Activated T-helper 2 cell treated with anti-CD3 and anti-CD28 coated beads, Interferon-gamma antibody, Interleukin-2, Interleukin-4, amounts not matched to agents 10 μg/mL and 5 μg/mL and 100 μg/mL, durations not matched to agents 14 hours and 24 hours and 36 hours (primary cell): Measurements from ENCODE around the gene TAS2R38. TPM values are rescaled to one million over a fixed set of nuclear protein-coding genes. Genes with fewer than 3 reads are reported as not detected.

Experiments used
- DNase-seq: peaks from one replicate; pipeline ENCODE4 v3.0.0; 2021; ENCODE audit warnings: low spot score
- H3K27ac Mint-ChIP-seq: one replicate; pipeline ENCODE4 v1.8.0; 2021; ENCODE audit warnings: mixed read lengths
- H3K27me3 Mint-ChIP-seq: one replicate; pipeline ENCODE4 v1.8.0; 2021; ENCODE audit warnings: low read depth, mixed read lengths
- H3K36me3 Mint-ChIP-seq: one replicate; pipeline ENCODE4 v1.8.0; 2021; ENCODE audit warnings: low read depth, mixed read lengths
- H3K4me1 Mint-ChIP-seq: one replicate; pipeline ENCODE4 v1.8.0; 2021; ENCODE audit warnings: low read depth, mixed read lengths
- H3K4me3 Mint-ChIP-seq: one replicate; pipeline ENCODE4 v1.8.0; 2021; ENCODE audit warnings: low read depth, mild to moderate bottlenecking, moderate library complexity, mixed read lengths
- H3K9me3 Mint-ChIP-seq: one replicate; pipeline ENCODE4 v1.8.0; 2021; ENCODE audit warnings: mixed read lengths
- intact Hi-C: fragments of 100-400 bp; cut with micrococcal nuclease; formaldehyde crosslinking; loops from one replicate; pipeline ENCODE4 v1.15.1; 2023
- total RNA-seq: library from RNA; stranded (reverse); gene quantifications from 2 replicates; pipeline ENCODE4 v1.2.3, GENCODE V29; 2022

Gene TAS2R38
- not detected in 2 replicates for total RNA-seq

DNA sequence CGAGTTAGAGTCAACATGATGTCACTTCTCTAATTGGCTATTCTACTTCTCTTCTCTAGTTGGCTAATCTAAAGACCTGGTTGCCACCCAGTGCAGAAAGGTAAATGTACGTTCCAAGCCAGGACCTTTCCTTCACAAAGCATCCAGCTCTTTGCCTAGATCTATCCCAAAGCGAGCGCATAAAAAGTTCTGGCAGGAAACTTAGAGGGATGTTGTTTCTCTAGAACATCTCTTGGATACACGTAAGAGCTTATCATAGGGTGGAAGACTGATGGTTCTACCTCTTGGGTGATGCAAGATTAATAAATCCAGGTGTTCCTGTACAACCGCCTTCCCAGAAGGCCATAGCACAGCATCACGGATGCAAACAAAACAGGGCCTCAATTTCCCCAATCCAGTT lies at the start of gene TAS2R38:
Gene TAS2R38, minus strand, starts transcription at position 101 of the 400 bp plus-strand sequence. Its CDS starts 84 bp downstream, at position 17.
- Mint-ChIP-seq H3K27ac (no peak within 1 kb of the TSS), H3K4me3 (no peak within 1 kb of the TSS), H3K4me1 (peaks cover 7% of the 10 kb centered on the region), H3K27me3 (no peaks in the 10 kb centered on the region), H3K36me3 (no peaks in the 10 kb centered on the region), H3K9me3 (no peaks in the 10 kb centered on the region)
- no peak for DNase-seq
- intact Hi-C loops, result no loop called here

GRCh38 chr7:142018154-142018553 lies 44.6 kb upstream of the TAS2R38 start:
- H3K27ac Mint-ChIP-seq, result no peak overlapping the region
- peaks cover 5% of the 10 kb centered on the region for H3K27me3 Mint-ChIP-seq
- H3K4me1 Mint-ChIP-seq, result no peaks in the 10 kb centered on the region
- intact Hi-C loops, result no loop called here
- no peak overlapping the region for H3K4me3 Mint-ChIP-seq
- DNase-seq, result no peak
- H3K36me3 Mint-ChIP-seq, result no peaks in the 10 kb centered on the region
- no peaks in the 10 kb centered on the region for H3K9me3 Mint-ChIP-seq

- Mint-ChIP-seq H3K36me3 (no peaks in the 10 kb centered on the region), H3K27ac (no peak overlapping the region)
Measured at GRCh38 chr7:142017451-142017850, 43.9 kb upstream of the TAS2R38 start.

DNA sequence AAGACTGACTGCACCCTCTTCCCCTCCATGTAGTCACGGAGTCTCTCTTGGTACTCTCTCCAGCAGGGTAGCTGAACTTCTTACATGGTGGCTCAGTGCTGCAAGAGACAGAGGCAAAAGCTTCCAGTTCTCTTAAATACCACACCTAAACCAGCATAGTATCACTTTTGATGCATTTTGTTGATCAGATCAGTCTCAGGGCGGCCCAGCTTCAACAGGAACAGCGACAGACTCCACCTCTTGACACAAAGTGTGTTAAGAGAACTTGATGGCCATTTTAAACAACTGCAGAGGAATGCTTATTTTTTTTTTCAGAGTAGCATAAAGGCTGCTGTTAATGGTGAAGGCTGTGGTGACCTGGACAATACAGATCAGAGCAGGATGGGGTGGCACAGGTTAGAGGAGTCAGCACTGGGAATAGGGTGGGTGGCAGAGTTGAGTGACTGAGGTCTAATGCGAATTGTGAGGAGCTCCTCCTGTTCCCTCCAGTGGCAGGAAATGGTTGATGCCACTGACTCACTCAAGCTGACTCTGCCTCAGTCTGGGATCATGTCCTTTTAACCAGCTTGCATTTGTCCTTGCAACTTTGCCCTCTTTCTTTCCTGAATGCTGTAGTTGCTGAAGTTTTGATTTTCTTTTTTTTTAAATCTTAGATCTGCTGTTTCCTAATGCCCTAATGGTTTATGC lies 39.4 kb upstream of the TAS2R38 start:
- H3K4me3 Mint-ChIP-seq, result no peak overlapping the region
- intact Hi-C loops, result no loop called here

More at GRCh38 chr7:142017451-142017850, 43.9 kb upstream of the TAS2R38 start:
- intact Hi-C loops, result no loop called here
- H3K27me3 Mint-ChIP-seq, result peaks cover 5% of the 10 kb centered on the region
- no peaks in the 10 kb centered on the region for H3K9me3 Mint-ChIP-seq
- H3K4me3 Mint-ChIP-seq, result no peak overlapping the region
- DNase-seq, result no peak
- H3K4me1 Mint-ChIP-seq, result no peaks in the 10 kb centered on the region

DNA sequence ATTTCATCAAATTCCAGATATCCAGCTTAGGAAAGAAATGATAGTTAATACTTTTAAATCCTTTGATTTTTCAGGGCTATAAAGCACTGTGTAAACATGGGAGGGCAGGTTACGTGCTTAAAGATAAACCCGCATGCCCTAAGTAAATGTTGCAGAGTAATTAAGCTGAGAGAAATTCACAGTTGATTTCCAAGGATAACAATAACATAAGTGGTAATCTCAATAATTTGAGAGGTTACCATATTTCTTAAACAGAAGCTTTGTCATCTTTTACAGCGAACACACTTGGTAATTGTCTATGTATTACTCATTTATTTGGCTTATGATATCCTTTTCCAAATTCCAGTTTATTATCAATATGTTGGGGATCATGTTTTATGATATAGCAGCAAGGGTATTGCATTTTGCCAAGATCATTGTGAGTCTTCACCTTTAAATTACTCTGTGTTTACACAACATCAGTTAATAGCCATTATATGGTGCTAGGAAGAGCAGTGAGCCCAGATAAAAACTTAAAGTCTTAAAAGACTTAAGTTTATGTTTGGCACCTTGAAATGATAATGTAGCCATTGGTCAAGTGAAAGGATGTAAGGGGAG lies 37.5 kb upstream of the TAS2R38 start:
- peaks cover 5% of the 10 kb centered on the region for H3K27me3 Mint-ChIP-seq
- intact Hi-C loops, result no loop called here
- no peak overlapping the region for H3K27ac Mint-ChIP-seq
- H3K4me1 Mint-ChIP-seq, result no peaks in the 10 kb centered on the region
- DNase-seq, result no peak
- H3K4me3 Mint-ChIP-seq, result no peak overlapping the region
- no peaks in the 10 kb centered on the region for H3K36me3 Mint-ChIP-seq
- H3K9me3 Mint-ChIP-seq, result no peaks in the 10 kb centered on the region

More for the DNA sequence above, 39.4 kb upstream of the TAS2R38 start:
- Mint-ChIP-seq H3K4me1 (no peaks in the 10 kb centered on the region), H3K27me3 (peaks cover 5% of the 10 kb centered on the region), H3K27ac (no peak overlapping the region), H3K9me3 (no peaks in the 10 kb centered on the region), H3K36me3 (no peaks in the 10 kb centered on the region)
- DNase-seq, result no peak

DNA sequence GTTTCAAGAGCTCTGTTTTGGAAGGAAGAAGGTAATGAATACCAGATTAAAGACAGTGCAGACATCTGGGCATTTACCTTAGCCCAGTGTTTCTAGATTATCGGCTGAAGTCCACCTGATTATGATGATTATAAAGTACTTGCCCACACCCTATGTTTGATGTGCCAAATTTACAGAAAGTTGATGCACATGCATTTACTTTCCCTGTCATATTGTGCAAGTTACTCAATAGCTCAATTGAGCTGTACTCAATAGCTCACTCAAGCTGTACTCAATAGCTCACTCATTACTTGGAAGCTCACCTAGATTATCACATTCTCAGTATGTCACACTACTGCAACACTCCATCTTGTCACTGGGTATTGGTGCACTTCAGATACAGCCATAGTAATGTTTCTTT lies 35.6 kb upstream of the TAS2R38 start:
- H3K27me3 Mint-ChIP-seq, result peaks cover 2% of the 10 kb centered on the region
- no peaks in the 10 kb centered on the region for H3K36me3 Mint-ChIP-seq
- no peaks in the 10 kb centered on the region for H3K4me1 Mint-ChIP-seq
- no peak overlapping the region for H3K4me3 Mint-ChIP-seq
- H3K27ac Mint-ChIP-seq, result no peak overlapping the region
- intact Hi-C loops, result no loop called here
- DNase-seq, result no peak
- H3K9me3 Mint-ChIP-seq, result no peaks in the 10 kb centered on the region

DNA sequence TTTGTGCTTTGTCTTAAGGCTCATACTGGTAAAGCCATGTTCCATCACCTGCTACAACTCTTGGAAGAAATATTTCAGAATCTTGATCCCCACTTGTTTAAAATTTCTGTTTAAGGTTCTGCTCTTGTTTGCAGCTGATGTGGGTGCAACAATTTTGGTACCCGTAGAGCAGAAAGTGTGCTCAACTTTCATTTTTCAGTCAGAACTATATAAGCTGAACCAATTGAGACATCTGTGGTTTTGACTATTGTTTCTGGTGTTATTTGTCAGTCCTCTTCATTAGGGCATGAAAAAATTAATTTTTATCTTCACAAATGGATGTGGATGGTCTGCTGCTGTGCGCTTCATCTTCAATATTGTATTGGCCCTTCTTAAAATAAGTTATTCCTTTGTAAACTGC lies 33.0 kb upstream of the TAS2R38 start:
- intact Hi-C loops, result no loop called here
- Mint-ChIP-seq H3K4me1 (no peaks in the 10 kb centered on the region), H3K36me3 (no peaks in the 10 kb centered on the region), H3K9me3 (no peaks in the 10 kb centered on the region), H3K27ac (no peak overlapping the region), H3K4me3 (no peak overlapping the region), H3K27me3 (no peaks in the 10 kb centered on the region)
- no peak for DNase-seq

- H3K4me1 Mint-ChIP-seq, result no peaks in the 10 kb centered on the region
- H3K27ac Mint-ChIP-seq, result no peak overlapping the region
- intact Hi-C loops, result no loop called here
- no peak for DNase-seq
- no peaks in the 10 kb centered on the region for H3K36me3 Mint-ChIP-seq
- no peak overlapping the region for H3K4me3 Mint-ChIP-seq
- no peaks in the 10 kb centered on the region for H3K27me3 Mint-ChIP-seq
- H3K9me3 Mint-ChIP-seq, result no peaks in the 10 kb centered on the region
Measured at GRCh38 chr7:142002179-142002578, 28.6 kb upstream of the TAS2R38 start.

DNA sequence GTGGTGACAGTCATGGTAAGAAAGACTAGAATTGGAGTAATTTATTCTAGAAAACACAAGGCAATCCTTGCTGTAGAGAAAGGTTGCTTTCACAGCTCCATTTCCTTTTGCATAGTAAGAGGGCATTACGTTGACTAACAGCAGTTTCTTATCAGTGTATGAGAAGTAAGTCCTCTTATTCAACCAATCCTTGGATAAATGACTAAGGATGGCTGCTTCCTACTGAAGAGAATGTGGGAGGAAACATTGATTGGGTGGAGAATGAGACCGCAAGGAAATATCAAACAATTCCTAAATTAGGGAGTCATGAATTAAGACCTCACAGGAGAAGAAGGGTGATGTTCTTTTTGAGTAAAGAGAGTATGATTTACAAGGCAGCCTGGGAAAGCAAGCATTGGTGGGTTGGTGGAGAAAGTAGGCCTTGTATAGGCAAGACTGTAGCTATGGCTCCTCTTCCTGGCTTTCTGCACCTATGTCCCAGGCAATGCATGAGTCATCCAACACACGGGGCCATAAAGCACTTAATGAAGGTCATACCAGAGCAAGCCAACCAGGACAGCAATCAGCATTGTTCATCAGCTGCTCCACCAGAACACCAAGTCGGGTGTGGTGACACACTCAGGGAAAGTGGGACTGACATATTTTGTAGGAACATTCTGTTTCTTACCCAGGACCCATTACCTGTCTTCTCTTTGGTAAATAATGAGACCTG lies 27.7 kb upstream of the TAS2R38 start:
- H3K27me3 Mint-ChIP-seq, result no peaks in the 10 kb centered on the region
- H3K9me3 Mint-ChIP-seq, result no peaks in the 10 kb centered on the region
- H3K4me3 Mint-ChIP-seq, result no peak overlapping the region
- H3K36me3 Mint-ChIP-seq, result no peaks in the 10 kb centered on the region
- intact Hi-C loops, result no loop called here
- no peak overlapping the region for H3K27ac Mint-ChIP-seq
- no peak for DNase-seq
- no peaks in the 10 kb centered on the region for H3K4me1 Mint-ChIP-seq

DNA sequence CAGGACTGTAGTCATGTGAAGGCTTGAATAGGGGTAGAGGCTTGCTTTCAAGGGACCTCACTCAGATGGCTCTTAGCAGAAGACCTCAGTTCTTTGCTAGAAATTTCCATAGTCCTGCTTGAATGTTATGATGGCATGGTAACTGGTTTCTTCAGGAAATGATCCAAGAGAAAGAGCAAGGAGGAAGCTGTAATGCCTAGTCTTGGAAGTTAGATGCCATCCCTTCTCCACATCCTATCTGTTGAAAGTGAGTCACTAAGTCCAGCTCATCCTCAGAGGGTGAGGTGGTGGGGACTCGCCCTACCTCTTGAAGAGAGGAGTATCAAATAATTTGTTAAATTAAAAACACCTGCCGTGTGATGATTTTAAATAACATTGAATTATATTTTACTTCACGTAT lies 26.7 kb upstream of the TAS2R38 start:
- H3K27me3 Mint-ChIP-seq, result no peaks in the 10 kb centered on the region
- no peak overlapping the region for H3K4me3 Mint-ChIP-seq
- no peak for DNase-seq
- no peaks in the 10 kb centered on the region for H3K4me1 Mint-ChIP-seq
- H3K9me3 Mint-ChIP-seq, result no peaks in the 10 kb centered on the region
- H3K27ac Mint-ChIP-seq, result no peak overlapping the region
- no peaks in the 10 kb centered on the region for H3K36me3 Mint-ChIP-seq
- intact Hi-C loops, result no loop called here

- no peaks in the 10 kb centered on the region for H3K36me3 Mint-ChIP-seq
- H3K4me1 Mint-ChIP-seq, result no peaks in the 10 kb centered on the region
- H3K9me3 Mint-ChIP-seq, result no peaks in the 10 kb centered on the region
- H3K4me3 Mint-ChIP-seq, result no peak overlapping the region
- no peaks in the 10 kb centered on the region for H3K27me3 Mint-ChIP-seq
- no peak for DNase-seq
- no peak overlapping the region for H3K27ac Mint-ChIP-seq
- intact Hi-C loops, result no loop called here
Measured at GRCh38 chr7:141999058-141999623, 25.6 kb upstream of the TAS2R38 start.

- H3K27ac Mint-ChIP-seq, result no peak overlapping the region
- intact Hi-C loops, result no loop called here
- H3K27me3 Mint-ChIP-seq, result no peaks in the 10 kb centered on the region
- H3K9me3 Mint-ChIP-seq, result no peaks in the 10 kb centered on the region
- H3K36me3 Mint-ChIP-seq, result no peaks in the 10 kb centered on the region
- H3K4me3 Mint-ChIP-seq, result no peak overlapping the region
- no peak for DNase-seq
- H3K4me1 Mint-ChIP-seq, result peaks cover 3% of the 10 kb centered on the region
Measured at GRCh38 chr7:141993354-141993753, 19.8 kb upstream of the TAS2R38 start.

- peaks cover 3% of the 10 kb centered on the region for H3K4me1 Mint-ChIP-seq
- no peaks in the 10 kb centered on the region for H3K36me3 Mint-ChIP-seq
- no peak for DNase-seq
- no peak overlapping the region for H3K27ac Mint-ChIP-seq
- intact Hi-C loops, result no loop called here
- no peaks in the 10 kb centered on the region for H3K9me3 Mint-ChIP-seq
- H3K27me3 Mint-ChIP-seq, result no peaks in the 10 kb centered on the region
- no peak overlapping the region for H3K4me3 Mint-ChIP-seq
Measured at GRCh38 chr7:141992688-141993087, 19.1 kb upstream of the TAS2R38 start.
